HL-60 (cell line): Measurements from ENCODE around the gene FCMR.

Source experiments
- DNase-seq, 2 experiments: peaks; one replicate each; pipeline ENCODE4 v3.0.0-alpha.2; 2010 to 2020; ENCODE audit warnings: low read depth in 1 of 2, low spot score in 1 of 2
- H3K27ac ChIP-seq: fragments of 250-450 bp; sonication (Bioruptor Pico); replicated peaks from 2 replicates; pipeline ENCODE4 v1.5.1; 2020; ENCODE audit warnings: mild to moderate bottlenecking, moderate library complexity
- H3K27me3 ChIP-seq: fragments of 250-450 bp; sonication (Bioruptor Pico); 2 replicates; pipeline ENCODE4 v1.5.1; 2021; ENCODE audit warnings: mild to moderate bottlenecking, moderate library complexity; ENCODE audit not compliant: insufficient read depth, poor library complexity, severe bottlenecking
- H3K4me3 ChIP-seq: replicated peaks from 2 replicates; pipeline ENCODE4 v1.5.1; 2011; ENCODE audit warnings: mild to moderate bottlenecking, control low read depth, low read length; ENCODE audit not compliant: insufficient read depth
- GABPA ChIP-seq: IDR thresholded peaks from 2 replicates; pipeline ENCODE4 v1.6.1; 2012; ENCODE audit warnings: low read depth
- POLR2AphosphoS5 ChIP-seq: IDR thresholded peaks from 2 replicates; pipeline ENCODE4 v1.6.1; 2012; ENCODE audit warnings: low read depth
- SPI1 ChIP-seq: IDR thresholded peaks from 2 replicates; pipeline ENCODE4 v1.6.1; 2012; ENCODE audit warnings: low read depth, mild to moderate bottlenecking, borderline replicate concordance
- TF ChIP-seq, protein P1 (sequence below): IDR thresholded peaks from 2 replicates; pipeline ENCODE4 v1.6.1; 2012; ENCODE audit warnings: low read depth; ENCODE audit not compliant: insufficient replicate concordance
- TF ChIP-seq, protein P2 (sequence below): IDR thresholded peaks from one replicate; pipeline ENCODE4 v1.5.1; 2011; ENCODE audit warnings: low read length, control low read depth, inconsistent platforms; ENCODE audit not compliant: insufficient read depth

Gene FCMR

GRCh38 chr1:206872139-206872538 is 49.6 kb downstream of the FCMR start:
- Histone ChIP-seq H3K27me3 (no peaks in the 10 kb centered on the region), H3K27ac (no peak overlapping the region), H3K4me3 (no peak overlapping the region)
- TF ChIP-seq, protein P1, sequence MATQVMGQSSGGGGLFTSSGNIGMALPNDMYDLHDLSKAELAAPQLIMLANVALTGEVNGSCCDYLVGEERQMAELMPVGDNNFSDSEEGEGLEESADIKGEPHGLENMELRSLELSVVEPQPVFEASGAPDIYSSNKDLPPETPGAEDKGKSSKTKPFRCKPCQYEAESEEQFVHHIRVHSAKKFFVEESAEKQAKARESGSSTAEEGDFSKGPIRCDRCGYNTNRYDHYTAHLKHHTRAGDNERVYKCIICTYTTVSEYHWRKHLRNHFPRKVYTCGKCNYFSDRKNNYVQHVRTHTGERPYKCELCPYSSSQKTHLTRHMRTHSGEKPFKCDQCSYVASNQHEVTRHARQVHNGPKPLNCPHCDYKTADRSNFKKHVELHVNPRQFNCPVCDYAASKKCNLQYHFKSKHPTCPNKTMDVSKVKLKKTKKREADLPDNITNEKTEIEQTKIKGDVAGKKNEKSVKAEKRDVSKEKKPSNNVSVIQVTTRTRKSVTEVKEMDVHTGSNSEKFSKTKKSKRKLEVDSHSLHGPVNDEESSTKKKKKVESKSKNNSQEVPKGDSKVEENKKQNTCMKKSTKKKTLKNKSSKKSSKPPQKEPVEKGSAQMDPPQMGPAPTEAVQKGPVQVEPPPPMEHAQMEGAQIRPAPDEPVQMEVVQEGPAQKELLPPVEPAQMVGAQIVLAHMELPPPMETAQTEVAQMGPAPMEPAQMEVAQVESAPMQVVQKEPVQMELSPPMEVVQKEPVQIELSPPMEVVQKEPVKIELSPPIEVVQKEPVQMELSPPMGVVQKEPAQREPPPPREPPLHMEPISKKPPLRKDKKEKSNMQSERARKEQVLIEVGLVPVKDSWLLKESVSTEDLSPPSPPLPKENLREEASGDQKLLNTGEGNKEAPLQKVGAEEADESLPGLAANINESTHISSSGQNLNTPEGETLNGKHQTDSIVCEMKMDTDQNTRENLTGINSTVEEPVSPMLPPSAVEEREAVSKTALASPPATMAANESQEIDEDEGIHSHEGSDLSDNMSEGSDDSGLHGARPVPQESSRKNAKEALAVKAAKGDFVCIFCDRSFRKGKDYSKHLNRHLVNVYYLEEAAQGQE = no peak
- no peak for TF ChIP-seq GABPA
- TF ChIP-seq SPI1 = no peak
- TF ChIP-seq POLR2AphosphoS5 = no peak
- TF ChIP-seq, protein P2, sequence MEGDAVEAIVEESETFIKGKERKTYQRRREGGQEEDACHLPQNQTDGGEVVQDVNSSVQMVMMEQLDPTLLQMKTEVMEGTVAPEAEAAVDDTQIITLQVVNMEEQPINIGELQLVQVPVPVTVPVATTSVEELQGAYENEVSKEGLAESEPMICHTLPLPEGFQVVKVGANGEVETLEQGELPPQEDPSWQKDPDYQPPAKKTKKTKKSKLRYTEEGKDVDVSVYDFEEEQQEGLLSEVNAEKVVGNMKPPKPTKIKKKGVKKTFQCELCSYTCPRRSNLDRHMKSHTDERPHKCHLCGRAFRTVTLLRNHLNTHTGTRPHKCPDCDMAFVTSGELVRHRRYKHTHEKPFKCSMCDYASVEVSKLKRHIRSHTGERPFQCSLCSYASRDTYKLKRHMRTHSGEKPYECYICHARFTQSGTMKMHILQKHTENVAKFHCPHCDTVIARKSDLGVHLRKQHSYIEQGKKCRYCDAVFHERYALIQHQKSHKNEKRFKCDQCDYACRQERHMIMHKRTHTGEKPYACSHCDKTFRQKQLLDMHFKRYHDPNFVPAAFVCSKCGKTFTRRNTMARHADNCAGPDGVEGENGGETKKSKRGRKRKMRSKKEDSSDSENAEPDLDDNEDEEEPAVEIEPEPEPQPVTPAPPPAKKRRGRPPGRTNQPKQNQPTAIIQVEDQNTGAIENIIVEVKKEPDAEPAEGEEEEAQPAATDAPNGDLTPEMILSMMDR = no peak
- no peak for DNase-seq

DNA sequence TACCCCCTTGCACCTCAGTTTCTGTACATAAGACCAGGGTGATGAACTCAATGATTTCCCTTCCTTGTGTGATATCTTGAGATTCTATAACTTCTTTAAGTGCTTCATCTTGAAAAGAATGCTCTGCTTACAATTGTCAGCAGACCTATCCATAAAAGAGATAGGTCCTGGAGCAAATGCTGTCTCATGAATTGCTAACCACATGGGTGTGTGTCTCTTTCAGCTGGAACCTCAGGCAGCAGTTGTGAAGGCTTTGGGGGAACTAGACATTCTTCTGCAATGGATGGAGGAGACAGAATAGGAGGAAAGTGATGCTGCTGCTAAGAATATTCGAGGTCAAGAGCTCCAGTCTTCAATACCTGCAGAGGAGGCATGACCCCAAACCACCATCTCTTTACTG is 53.5 kb downstream of the FCMR start:
- no peak for TF ChIP-seq SPI1
- TF ChIP-seq, protein P1 = no peak
- no peak for TF ChIP-seq POLR2AphosphoS5
- TF ChIP-seq, protein P2 = no peak
- TF ChIP-seq GABPA = no peak
- no peak for DNase-seq
- H3K4me3 ChIP-seq = no peak overlapping the region
- H3K27me3 ChIP-seq = no peaks in the 10 kb centered on the region
- H3K27ac ChIP-seq = no peak overlapping the region

DNA sequence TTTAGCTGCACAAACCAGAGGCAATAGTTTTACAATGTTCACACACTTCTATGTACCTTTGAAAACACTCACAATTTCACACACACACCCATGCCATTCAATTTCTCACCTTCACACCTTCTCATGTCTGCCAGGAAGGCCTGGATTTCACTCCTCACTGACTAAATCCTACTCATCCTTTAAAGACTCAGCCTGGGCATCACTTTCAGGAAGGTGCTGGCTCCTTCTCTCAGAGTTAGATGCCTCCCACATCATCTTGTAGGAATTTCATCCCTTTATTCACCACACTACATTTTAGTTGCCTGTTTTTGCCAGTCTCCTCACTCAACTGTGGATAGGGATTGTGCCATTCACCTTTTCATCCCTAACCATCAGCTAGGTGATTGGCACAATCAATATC is 54.0 kb downstream of the FCMR start:
- TF ChIP-seq, protein P2 = no peak
- TF ChIP-seq, protein P1 = no peak
- TF ChIP-seq SPI1 = no peak
- TF ChIP-seq POLR2AphosphoS5 = no peak
- TF ChIP-seq GABPA = no peak
- no peak overlapping the region for H3K27ac ChIP-seq

More for the DNA sequence above, 54.0 kb downstream of the FCMR start:
- Histone ChIP-seq H3K27me3 (no peaks in the 10 kb centered on the region), H3K4me3 (no peak overlapping the region)
- DNase-seq = no peak
